ENCODE data around the gene IPO9.
"Not testable (repeated sequence)": the region's sequence is repeated elsewhere in the genome, so short reads cannot be mapped to it uniquely, and the experiment has no call there.

Gene IPO9

GRCh38 chr1:201842472-201843027, 13.6 kb downstream of the IPO9 start:
- peaks cover 0 to 7% (median 0%) of the 10 kb centered on the region in 5 donors for H3K4me1 ChIP-seq (ENCODE audit: control insufficient read depth in 5 of 5, insufficient read depth in 5 of 5, low read length in 5 of 5)
- H3K27ac ChIP-seq (ENCODE audit: low read depth, low read length) = no peak overlapping the region
- H3K9ac ChIP-seq (ENCODE audit: low read length in 5 of 5) = no peak overlapping the region
- H3K9me3 ChIP-seq (ENCODE audit: control insufficient read depth in 5 of 5, low read length in 5 of 5) = no peaks in the 10 kb centered on the region
- H3K27me3 ChIP-seq (ENCODE audit: control insufficient read depth in 5 of 5, insufficient read depth in 4 of 5, low read length in 5 of 5) = no peaks in the 10 kb centered on the region
- no peak overlapping the region for H3K4me3 ChIP-seq (ENCODE audit: low read depth in 1 of 5, low read length in 5 of 5)
- peaks cover 0 to 6% (median 2%) of the 10 kb centered on the region in 5 donors for H3K36me3 ChIP-seq (ENCODE audit: control insufficient read depth in 5 of 5, insufficient read depth in 5 of 5, low read length in 5 of 5)

DNA sequence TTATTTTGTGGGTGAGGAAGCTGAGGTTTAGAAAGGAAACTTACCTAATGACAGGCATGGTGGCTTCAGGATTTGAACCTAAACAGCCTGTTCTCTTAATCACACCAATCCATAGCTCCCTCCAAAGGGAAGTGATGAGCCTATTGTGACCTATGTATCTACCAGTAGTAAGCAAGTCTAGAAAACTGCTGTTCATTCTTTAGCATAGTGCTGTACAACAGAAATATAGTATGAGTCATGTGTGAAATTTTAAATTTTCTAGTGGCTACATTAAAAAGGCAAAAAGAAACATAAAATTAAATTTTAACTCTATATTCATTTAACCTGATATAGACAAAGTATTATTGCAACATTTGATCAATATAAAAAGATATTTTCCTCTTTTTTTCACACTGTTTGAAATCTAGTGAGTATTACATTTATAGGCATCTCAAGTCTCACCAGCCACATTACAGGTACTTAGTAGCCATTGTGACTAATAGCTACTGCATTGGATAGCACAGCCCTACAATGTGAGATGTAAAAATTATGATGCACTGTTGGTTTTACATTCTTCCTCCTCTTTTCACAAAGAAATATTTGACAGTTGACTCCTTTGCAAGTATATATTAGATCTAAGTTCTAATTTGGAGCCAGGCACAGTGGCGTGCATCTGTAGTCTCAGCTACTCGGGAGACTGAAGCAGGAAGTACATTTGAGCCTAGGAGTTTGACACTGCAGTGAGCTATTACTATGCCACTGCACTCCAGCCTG, 16.6 kb downstream of the IPO9 start:
- Histone ChIP-seq H3K9ac (ENCODE audit: low read length in 5 of 5) (no peak overlapping the region), H3K4me3 (ENCODE audit: low read depth in 1 of 5, low read length in 5 of 5) (no peak overlapping the region), H3K27ac (ENCODE audit: low read depth, low read length) (no peak overlapping the region), H3K4me1 (ENCODE audit: control insufficient read depth in 5 of 5, insufficient read depth in 5 of 5, low read length in 5 of 5) (peaks cover 0 to 19% (median 0%) of the 10 kb centered on the region in 5 donors), H3K27me3 (ENCODE audit: control insufficient read depth in 5 of 5, insufficient read depth in 4 of 5, low read length in 5 of 5) (no peaks in the 10 kb centered on the region), H3K36me3 (ENCODE audit: control insufficient read depth in 5 of 5, insufficient read depth in 5 of 5, low read length in 5 of 5) (peaks cover 8 to 25% (median 14%) of the 10 kb centered on the region in 5 donors), H3K9me3 (ENCODE audit: control insufficient read depth in 5 of 5, low read length in 5 of 5) (no peaks in the 10 kb centered on the region)

DNA sequence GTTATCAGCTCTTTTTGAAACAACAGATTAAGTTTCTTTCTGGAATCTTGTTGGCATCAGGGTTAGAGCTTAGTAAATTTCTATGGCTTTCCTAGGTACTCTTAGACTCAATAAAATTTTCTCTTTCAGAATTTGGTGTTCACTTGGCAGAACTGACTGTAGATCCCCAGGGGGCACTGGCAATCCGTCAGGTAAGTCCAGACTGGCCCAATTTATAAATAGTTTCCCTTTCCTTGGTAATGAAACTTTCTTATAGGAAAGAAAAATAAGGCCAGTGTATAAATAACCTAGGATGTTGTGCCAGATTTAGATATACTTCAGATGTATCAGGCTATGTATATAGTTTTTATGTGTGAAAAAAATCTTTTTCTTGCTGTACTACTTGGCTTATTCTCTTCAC, 18.2 kb downstream of the IPO9 start:
- Histone ChIP-seq H3K27ac (ENCODE audit: low read depth, low read length) (no peak overlapping the region), H3K9me3 (ENCODE audit: control insufficient read depth in 5 of 5, low read length in 5 of 5) (no peaks in the 10 kb centered on the region), H3K4me3 (ENCODE audit: low read depth in 1 of 5, low read length in 5 of 5) (no peak overlapping the region), H3K4me1 (ENCODE audit: control insufficient read depth in 5 of 5, insufficient read depth in 5 of 5, low read length in 5 of 5) (peaks cover 0 to 26% (median 0%) of the 10 kb centered on the region in 5 donors), H3K27me3 (ENCODE audit: control insufficient read depth in 5 of 5, insufficient read depth in 4 of 5, low read length in 5 of 5) (no peaks in the 10 kb centered on the region), H3K9ac (ENCODE audit: low read length in 5 of 5) (no peak overlapping the region), H3K36me3 (ENCODE audit: control insufficient read depth in 5 of 5, insufficient read depth in 5 of 5, low read length in 5 of 5) (peaks cover 15 to 32% (median 24%) of the 10 kb centered on the region in 5 donors)

GRCh38 chr1:201848230-201848629, 19.3 kb downstream of the IPO9 start:
- Histone ChIP-seq H3K4me3 (ENCODE audit: low read depth in 1 of 5, low read length in 5 of 5) (no peak overlapping the region), H3K9me3 (ENCODE audit: control insufficient read depth in 5 of 5, low read length in 5 of 5) (no peaks in the 10 kb centered on the region), H3K36me3 (ENCODE audit: control insufficient read depth in 5 of 5, insufficient read depth in 5 of 5, low read length in 5 of 5) (peaks cover 25 to 43% (median 32%) of the 10 kb centered on the region in 5 donors), H3K27ac (ENCODE audit: low read depth, low read length) (no peak overlapping the region), H3K27me3 (ENCODE audit: control insufficient read depth in 5 of 5, insufficient read depth in 4 of 5, low read length in 5 of 5) (no peaks in the 10 kb centered on the region), H3K4me1 (ENCODE audit: control insufficient read depth in 5 of 5, insufficient read depth in 5 of 5, low read length in 5 of 5) (peaks cover 0 to 26% (median 0%) of the 10 kb centered on the region in 5 donors), H3K9ac (ENCODE audit: low read length in 5 of 5) (no peak overlapping the region)

DNA sequence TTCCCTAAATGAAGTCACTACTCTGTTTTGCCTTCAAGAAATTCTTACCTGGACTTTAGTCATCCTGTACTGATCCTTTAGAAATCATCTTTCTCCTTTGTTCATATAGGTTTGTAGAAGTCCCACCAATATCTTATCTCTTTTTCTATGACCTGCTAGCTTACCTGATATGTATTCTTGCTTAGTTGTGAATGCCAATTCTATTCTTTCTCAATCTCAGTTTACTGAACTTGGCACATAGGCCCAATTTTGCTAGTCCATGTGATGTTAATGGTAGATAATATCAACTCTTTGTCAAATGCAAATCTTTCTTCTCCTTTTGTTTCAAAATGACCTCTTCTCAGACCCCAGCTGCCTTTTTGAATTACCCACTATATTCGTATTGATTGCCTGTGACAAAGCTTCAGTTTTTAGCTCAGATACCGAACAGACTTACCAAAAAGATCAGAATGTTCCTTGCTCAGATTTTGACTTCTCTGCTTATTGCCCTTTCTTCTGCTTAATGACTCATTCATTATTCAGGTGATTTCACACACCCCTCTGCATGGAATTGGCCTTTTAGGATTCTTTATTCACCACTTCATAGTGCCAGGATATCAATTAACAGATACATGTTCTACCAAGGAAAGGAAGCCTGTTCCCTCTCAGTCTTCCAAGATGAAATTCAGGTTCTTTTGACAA, 20.6 kb downstream of the IPO9 start:
- Histone ChIP-seq H3K4me1 (ENCODE audit: control insufficient read depth in 5 of 5, insufficient read depth in 5 of 5, low read length in 5 of 5) (peaks cover 0 to 26% (median 0%) of the 10 kb centered on the region in 5 donors), H3K9me3 (ENCODE audit: control insufficient read depth in 5 of 5, low read length in 5 of 5) (no peaks in the 10 kb centered on the region), H3K9ac (ENCODE audit: low read length in 5 of 5) (no peak overlapping the region), H3K4me3 (ENCODE audit: low read depth in 1 of 5, low read length in 5 of 5) (no peak overlapping the region), H3K27me3 (ENCODE audit: control insufficient read depth in 5 of 5, insufficient read depth in 4 of 5, low read length in 5 of 5) (no peaks in the 10 kb centered on the region), H3K36me3 (ENCODE audit: control insufficient read depth in 5 of 5, insufficient read depth in 5 of 5, low read length in 5 of 5) (peaks cover 36 to 56% (median 39%) of the 10 kb centered on the region in 5 donors), H3K27ac (ENCODE audit: low read depth, low read length) (peak overlapping the region; percentile 64)

GRCh38 chr1:201850053-201850397, 21.1 kb downstream of the IPO9 start:
- Histone ChIP-seq H3K27me3 (ENCODE audit: control insufficient read depth in 5 of 5, insufficient read depth in 4 of 5, low read length in 5 of 5) (no peaks in the 10 kb centered on the region), H3K9ac (ENCODE audit: low read length in 5 of 5) (peak overlapping the region in 1 of 5 donors; percentile 20), H3K27ac (ENCODE audit: low read depth, low read length) (peak overlapping the region; percentile 64), H3K9me3 (ENCODE audit: control insufficient read depth in 5 of 5, low read length in 5 of 5) (no peaks in the 10 kb centered on the region), H3K4me1 (ENCODE audit: control insufficient read depth in 5 of 5, insufficient read depth in 5 of 5, low read length in 5 of 5) (peaks cover 0 to 26% (median 0%) of the 10 kb centered on the region in 5 donors), H3K4me3 (ENCODE audit: low read depth in 1 of 5, low read length in 5 of 5) (no peak overlapping the region), H3K36me3 (ENCODE audit: control insufficient read depth in 5 of 5, insufficient read depth in 5 of 5, low read length in 5 of 5) (peaks cover 40 to 61% (median 44%) of the 10 kb centered on the region in 5 donors)

DNA sequence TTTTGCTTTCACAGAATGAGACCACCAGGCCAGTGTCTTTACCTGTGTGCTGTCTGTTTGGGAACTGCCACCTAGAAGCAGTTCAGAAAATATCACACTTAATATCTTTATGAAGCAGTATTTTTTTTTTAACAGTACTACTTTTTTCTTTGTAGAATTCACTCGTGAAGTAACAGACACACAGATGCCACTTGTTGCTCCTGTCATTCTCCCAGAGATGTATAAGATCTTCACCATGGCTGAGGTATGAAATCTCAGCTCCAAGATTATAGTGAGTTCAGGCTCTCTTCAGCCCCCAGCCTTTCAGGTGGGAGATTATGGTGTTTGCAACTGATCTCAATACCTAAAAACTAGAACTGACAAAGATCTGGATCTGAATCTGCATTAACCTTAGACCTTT, 23.0 kb downstream of the IPO9 start:
- H3K36me3 ChIP-seq (ENCODE audit: control insufficient read depth in 5 of 5, insufficient read depth in 5 of 5, low read length in 5 of 5) = peaks cover 53 to 80% (median 62%) of the 10 kb centered on the region in 5 donors

DNA sequence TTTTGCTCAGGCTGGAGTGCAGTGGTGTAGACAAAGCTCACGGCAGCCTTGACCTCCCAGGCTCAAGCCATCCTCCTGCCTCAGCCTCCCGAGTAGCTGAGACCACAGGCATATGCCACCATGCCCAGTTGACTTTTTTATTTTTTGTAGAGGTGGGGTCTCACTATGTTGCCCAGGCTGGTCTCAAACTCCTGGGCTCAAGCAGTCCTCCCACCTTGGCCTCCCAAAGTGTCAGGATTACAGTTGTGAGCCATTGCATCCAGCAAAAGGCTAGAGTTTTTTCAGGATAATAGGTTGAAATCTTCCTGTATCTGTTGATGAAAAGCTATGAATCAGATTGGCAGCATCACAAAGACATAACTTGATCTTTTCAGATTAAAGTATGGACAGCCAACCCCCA, 27.8 kb downstream of the IPO9 start:
- not testable (repeated sequence) for H3K4me3 ChIP-seq (ENCODE audit: low read depth in 1 of 5, low read length in 5 of 5); H3K9ac ChIP-seq (ENCODE audit: low read length in 5 of 5); H3K27ac ChIP-seq (ENCODE audit: low read depth, low read length); H3K9me3 ChIP-seq (ENCODE audit: control insufficient read depth in 5 of 5, low read length in 5 of 5); H3K4me1 ChIP-seq (ENCODE audit: control insufficient read depth in 5 of 5, insufficient read depth in 5 of 5, low read length in 5 of 5); H3K27me3 ChIP-seq (ENCODE audit: control insufficient read depth in 5 of 5, insufficient read depth in 4 of 5, low read length in 5 of 5)
- H3K36me3 ChIP-seq (ENCODE audit: control insufficient read depth in 5 of 5, insufficient read depth in 5 of 5, low read length in 5 of 5) = peaks cover 60 to 87% (median 78%) of the 10 kb centered on the region in 5 donors

More for the DNA sequence above, 23.0 kb downstream of the IPO9 start:
- Histone ChIP-seq H3K4me3 (ENCODE audit: low read depth in 1 of 5, low read length in 5 of 5) (no peak overlapping the region), H3K9ac (ENCODE audit: low read length in 5 of 5) (no peak overlapping the region), H3K27ac (ENCODE audit: low read depth, low read length) (no peak overlapping the region), H3K27me3 (ENCODE audit: control insufficient read depth in 5 of 5, insufficient read depth in 4 of 5, low read length in 5 of 5) (no peaks in the 10 kb centered on the region), H3K4me1 (ENCODE audit: control insufficient read depth in 5 of 5, insufficient read depth in 5 of 5, low read length in 5 of 5) (peaks cover 0 to 25% (median 0%) of the 10 kb centered on the region in 5 donors), H3K9me3 (ENCODE audit: control insufficient read depth in 5 of 5, low read length in 5 of 5) (no peaks in the 10 kb centered on the region)

- H3K4me3 ChIP-seq (ENCODE audit: low read depth in 1 of 5, low read length in 5 of 5) = no peak overlapping the region
- H3K9me3 ChIP-seq (ENCODE audit: control insufficient read depth in 5 of 5, low read length in 5 of 5) = no peaks in the 10 kb centered on the region
- no peak overlapping the region for H3K27ac ChIP-seq (ENCODE audit: low read depth, low read length)
- H3K27me3 ChIP-seq (ENCODE audit: control insufficient read depth in 5 of 5, insufficient read depth in 4 of 5, low read length in 5 of 5) = no peaks in the 10 kb centered on the region
- H3K4me1 ChIP-seq (ENCODE audit: control insufficient read depth in 5 of 5, insufficient read depth in 5 of 5, low read length in 5 of 5) = peaks cover 0 to 3% (median 0%) of the 10 kb centered on the region in 5 donors
- H3K9ac ChIP-seq (ENCODE audit: low read length in 5 of 5) = peak overlapping the region in 1 of 5 donors; percentile 23
- H3K36me3 ChIP-seq (ENCODE audit: control insufficient read depth in 5 of 5, insufficient read depth in 5 of 5, low read length in 5 of 5) = peaks cover 42 to 75% (median 61%) of the 10 kb centered on the region in 5 donors
Observed at GRCh38 chr1:201859424-201859823, 30.5 kb downstream of the IPO9 start.

GRCh38 chr1:201861448-201861847, 32.5 kb downstream of the IPO9 start:
- H3K9ac ChIP-seq (ENCODE audit: low read length in 5 of 5) = no peak overlapping the region
- peaks cover 0 to 3% (median 0%) of the 10 kb centered on the region in 5 donors for H3K4me1 ChIP-seq (ENCODE audit: control insufficient read depth in 5 of 5, insufficient read depth in 5 of 5, low read length in 5 of 5)
- no peak overlapping the region for H3K4me3 ChIP-seq (ENCODE audit: low read depth in 1 of 5, low read length in 5 of 5)
- H3K36me3 ChIP-seq (ENCODE audit: control insufficient read depth in 5 of 5, insufficient read depth in 5 of 5, low read length in 5 of 5) = peaks cover 26 to 62% (median 46%) of the 10 kb centered on the region in 5 donors
- H3K9me3 ChIP-seq (ENCODE audit: control insufficient read depth in 5 of 5, low read length in 5 of 5) = no peaks in the 10 kb centered on the region
- H3K27me3 ChIP-seq (ENCODE audit: control insufficient read depth in 5 of 5, insufficient read depth in 4 of 5, low read length in 5 of 5) = no peaks in the 10 kb centered on the region
- no peak overlapping the region for H3K27ac ChIP-seq (ENCODE audit: low read depth, low read length)

Measured in subcutaneous abdominal adipose tissue (tissue), 5 donors.